Psoas muscle (tissue), 8 donors: ENCODE data around the gene DTNBP1. TPM values are rescaled to one million over a fixed set of nuclear protein-coding genes. Genes with fewer than 3 reads are reported as not detected.

Source experiments
- ATAC-seq, 4 donors: fragments of 200-7000 bp; cut with Tn5 transposase; one replicate each; pipeline ENCODE4 v1.9.1; 2020; ENCODE audit warnings: moderate library complexity in 3 of 4, mild to moderate bottlenecking in 2 of 4
- DNase-seq, 2 donors: peaks; one replicate each; pipeline ENCODE4 v3.0.0-alpha.2; 2020
- H3K27ac ChIP-seq: fragments of 200-600 bp; one replicate; pipeline ENCODE4 v1.8.0; 2022
- H3K27me3 ChIP-seq, 3 donors: fragments of 200-600 bp in 1 of 3; one replicate each; pipeline versions ENCODE4 v1.6.1 to v1.8.0; 2013 to 2022; ENCODE audit warnings: low read length in 2 of 3, mild to moderate bottlenecking in 2 of 3, moderate library complexity in 1 of 3; ENCODE audit not compliant: insufficient read depth in 3 of 3
- H3K36me3 ChIP-seq, 2 donors: fragments of 200-600 bp in 1 of 2; one replicate each; pipeline versions ENCODE4 v1.6.1 to v1.8.0; 2013 to 2022; ENCODE audit warnings: low read depth in 1 of 2, mild to moderate bottlenecking in 1 of 2, moderate library complexity in 1 of 2; ENCODE audit not compliant: insufficient read depth in 1 of 2
- H3K4me1 ChIP-seq: fragments of 200-600 bp; one replicate; pipeline ENCODE4 v1.8.0; 2022
- H3K4me3 ChIP-seq: fragments of 200-600 bp; one replicate; pipeline ENCODE4 v1.8.0; 2022; ENCODE audit warnings: mild to moderate bottlenecking
- H3K9me3 ChIP-seq: fragments of 200-600 bp; one replicate; pipeline ENCODE4 v1.8.0; 2022
- WGBS, 3 donors: extraction: QIAGEN DNeasy Blood & Tissue Kit; methylation state at CpG; one replicate each; pipeline versions ENCODE4 v1.1.6 to v1.1.7; 2013; 5-methylcytosine and 5-hydroxymethylcytosine counted together
- intact Hi-C, 2 donors: fragments of 100-400 bp; cut with DNase I; formaldehyde crosslinking; loops; one replicate each; pipeline versions ENCODE4 v1.11.0 to v1.14.2; 2022
- polyA plus RNA-seq, 3 donors: library from polyadenylated mRNA; stranded (reverse); fragments of 200-250 nt; gene quantifications; one replicate each; pipeline ENCODE4 v1.2.3, GENCODE V29; 2013
- total RNA-seq, 4 donors: library from RNA; stranded (reverse); fragmentation: NEBNext Ultra II Directional in 2 of 4; extraction: Animal tissue kit (Norgen Biotek cat#: 25700) in 2 of 4; gene quantifications; one replicate each; pipeline versions ENCODE4 v1.2.1 to v1.2.4, GENCODE V29; 2021 to 2023
- TF ChIP-seq, protein P1 (sequence below): fragments of 200-600 bp; IDR thresholded peaks from one replicate; pipeline ENCODE4 v1.8.0; 2022; ENCODE audit warnings: antibody characterized with exemption
- donor health status: healthy with polysubstance abuse.
- donor health status: DM: no; HTN: no; CAD: no; lungs with moderate emphysema.
- donor health status: Bipolar disorder and iron deficiency.
- donor health status: healthy.
- donor health status: DM: yes; HTN: yes; CAD: no.
- donor health status: DM: no; HTN: no; CAD: no.
- donor health status: DM: no; HTN: no; CAD: no.
- donor health status: DM: yes; HTN: yes; CAD: no.

Gene DTNBP1
- total and polyA plus RNA-seq, 7 donors = 8.0 to 22.0 (median 15.0) TPM

DNA sequence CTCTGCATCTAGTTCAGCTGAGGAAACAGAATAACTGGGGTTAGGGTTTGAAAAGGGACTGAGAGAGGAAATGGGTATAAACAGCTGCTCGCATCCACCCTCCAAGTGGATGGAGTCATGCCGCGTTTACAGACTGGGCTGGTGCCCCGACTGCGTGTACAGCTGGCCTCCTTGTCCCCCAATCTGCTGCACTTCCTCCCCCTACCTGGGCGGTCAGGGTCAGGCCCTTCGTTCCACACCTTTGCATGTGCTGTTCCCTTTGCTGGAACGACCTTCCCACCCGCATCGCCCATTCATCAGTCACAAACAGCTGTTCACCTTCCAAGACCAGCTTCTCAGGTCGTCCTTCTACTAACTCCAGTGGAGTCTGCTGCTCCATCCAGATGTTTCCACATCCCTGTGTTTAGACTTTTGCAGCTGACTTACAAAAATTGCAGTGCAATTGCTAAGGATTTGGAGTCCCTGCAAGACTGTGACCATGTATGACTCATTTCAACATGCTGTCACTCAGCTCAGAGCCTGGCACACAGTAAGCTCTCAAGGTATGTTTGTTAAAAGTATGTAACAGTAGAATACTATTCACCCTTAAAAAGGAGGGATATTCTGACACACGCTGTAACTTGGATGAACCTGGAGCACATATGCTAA, 129.3 kb downstream of the DTNBP1 start:
- WGBS, 3 donors = 77 to 82% (median 78%) methylated on average over 12 of the region's 12 CpGs
- TF ChIP-seq, protein P1, sequence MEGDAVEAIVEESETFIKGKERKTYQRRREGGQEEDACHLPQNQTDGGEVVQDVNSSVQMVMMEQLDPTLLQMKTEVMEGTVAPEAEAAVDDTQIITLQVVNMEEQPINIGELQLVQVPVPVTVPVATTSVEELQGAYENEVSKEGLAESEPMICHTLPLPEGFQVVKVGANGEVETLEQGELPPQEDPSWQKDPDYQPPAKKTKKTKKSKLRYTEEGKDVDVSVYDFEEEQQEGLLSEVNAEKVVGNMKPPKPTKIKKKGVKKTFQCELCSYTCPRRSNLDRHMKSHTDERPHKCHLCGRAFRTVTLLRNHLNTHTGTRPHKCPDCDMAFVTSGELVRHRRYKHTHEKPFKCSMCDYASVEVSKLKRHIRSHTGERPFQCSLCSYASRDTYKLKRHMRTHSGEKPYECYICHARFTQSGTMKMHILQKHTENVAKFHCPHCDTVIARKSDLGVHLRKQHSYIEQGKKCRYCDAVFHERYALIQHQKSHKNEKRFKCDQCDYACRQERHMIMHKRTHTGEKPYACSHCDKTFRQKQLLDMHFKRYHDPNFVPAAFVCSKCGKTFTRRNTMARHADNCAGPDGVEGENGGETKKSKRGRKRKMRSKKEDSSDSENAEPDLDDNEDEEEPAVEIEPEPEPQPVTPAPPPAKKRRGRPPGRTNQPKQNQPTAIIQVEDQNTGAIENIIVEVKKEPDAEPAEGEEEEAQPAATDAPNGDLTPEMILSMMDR = no peak
- Histone ChIP-seq H3K4me3 (no peak overlapping the region), H3K36me3 (peaks cover 0 to 14% of the 10 kb centered on the region in 2 donors), H3K27me3 (no peaks in the 10 kb centered on the region), H3K27ac (no peak overlapping the region), H3K4me1 (peaks cover 6% of the 10 kb centered on the region), H3K9me3 (no peaks in the 10 kb centered on the region)
- intact Hi-C loops = no loop called here
- DNase-seq = no peak
- ATAC-seq = peak in 1 of 4 donors; percentile 24

DNA sequence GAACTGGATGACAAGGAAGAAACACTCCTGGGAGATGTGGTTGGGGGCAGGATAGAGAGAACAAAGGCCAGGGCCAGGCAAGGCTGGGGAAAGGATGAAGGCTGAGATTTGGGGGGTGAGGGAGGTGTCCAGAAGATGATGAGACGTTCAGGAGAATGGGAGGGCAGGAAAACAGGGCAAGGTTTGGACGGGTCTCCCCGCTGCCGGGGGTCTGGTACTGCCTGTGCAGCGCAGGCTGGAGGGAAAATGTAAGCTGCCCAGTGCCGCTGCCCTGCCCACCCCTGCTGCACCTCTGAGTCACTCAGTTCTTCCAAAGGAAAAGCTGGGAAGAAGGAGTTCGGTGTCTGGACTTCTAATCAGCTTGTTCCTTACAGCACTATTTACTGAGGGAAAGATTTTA, 130.9 kb downstream of the DTNBP1 start:
- Histone ChIP-seq H3K4me1 (peaks cover 6% of the 10 kb centered on the region), H3K36me3 (peaks cover 0 to 16% of the 10 kb centered on the region in 2 donors), H3K27me3 (no peaks in the 10 kb centered on the region), H3K4me3 (no peak overlapping the region), H3K27ac (no peak overlapping the region), H3K9me3 (no peaks in the 10 kb centered on the region)
- intact Hi-C loops = no loop called here
- ATAC-seq (no peak), DNase-seq (no peak)
- 90% methylated on average over 7 of the region's 7 CpGs for WGBS, 3 donors
- TF ChIP-seq, protein P1 = no peak

DNA sequence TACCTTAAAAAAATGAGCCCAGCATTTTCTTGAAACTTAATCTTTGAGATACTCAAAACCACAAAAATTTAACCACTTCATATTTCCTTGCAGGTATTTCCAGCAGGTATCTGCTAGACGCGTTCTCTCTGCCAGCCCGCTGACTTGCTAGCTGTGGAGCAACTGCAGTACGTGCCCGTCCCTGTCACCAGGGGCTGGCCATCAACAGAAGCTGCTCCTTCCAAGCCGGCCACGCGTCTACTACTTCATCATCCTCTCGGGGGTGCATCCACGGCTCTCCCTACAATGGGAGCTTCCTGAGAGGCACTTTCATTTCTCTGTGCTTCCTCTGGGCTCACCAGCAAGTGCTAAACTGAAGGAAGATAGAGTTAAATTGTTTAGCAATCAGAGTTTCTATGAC, 132.4 kb downstream of the DTNBP1 start:
- TF ChIP-seq, protein P1 = no peak
- H3K27ac ChIP-seq = no peak overlapping the region
- H3K4me3 ChIP-seq = no peak overlapping the region
- peaks cover 8% of the 10 kb centered on the region for H3K4me1 ChIP-seq
- H3K27me3 ChIP-seq = no peaks in the 10 kb centered on the region
- DNase-seq = no peak
- intact Hi-C loops = no loop called here
- 87 to 92% (median 88%) methylated on average over 10 of the region's 10 CpGs for WGBS, 3 donors
- H3K36me3 ChIP-seq = peaks cover 0 to 16% of the 10 kb centered on the region in 2 donors
- H3K9me3 ChIP-seq = no peaks in the 10 kb centered on the region
- ATAC-seq = no peak

- 94 to 96% (median 95%) methylated on average over 9 of the region's 9 CpGs for WGBS, 3 donors
- Histone ChIP-seq H3K4me1 (peaks cover 10% of the 10 kb centered on the region), H3K36me3 (peaks cover 0 to 24% of the 10 kb centered on the region in 2 donors), H3K4me3 (no peak overlapping the region), H3K9me3 (no peaks in the 10 kb centered on the region), H3K27ac (no peak overlapping the region), H3K27me3 (no peaks in the 10 kb centered on the region)
- TF ChIP-seq, protein P1 = no peak
- ATAC-seq = no peak
- intact Hi-C loops = loop anchor here in 1 of 2 donors (5.0 kb wide), 1 partner anchor 68 kb away; no protein-coding TSS in a partner anchor
- no peak for DNase-seq
These were observed 134.0 kb downstream of the DTNBP1 start for GRCh38 chr6:15528870-15529269.
